PC-9 (cell line): ENCODE measurements around the gene CPN2. TPM values are rescaled to one million over a fixed set of nuclear protein-coding genes. Genes with fewer than 3 reads are reported as not detected.

Experiments used
- BruUV-seq: library from RNA; stranded (reverse); fragments of 400-500 nt; replicated peaks from 2 replicates; lab custom pipeline; 2021; lab: Mats Ljungman, UMichigan
- CTCF ChIA-PET: fragments of 300-600 bp; sonication (Branson Sonifier 250); formaldehyde crosslinking; loops from one replicate; lab custom pipeline; 2022; ENCODE audit warnings: antibody characterized with exemption; lab: Charles Lee
- POLR2A ChIA-PET: fragments of 300-600 bp; sonication (Branson Sonifier 250); formaldehyde crosslinking; loops from one replicate; lab custom pipeline; 2022; ENCODE audit warnings: antibody characterized with exemption; ENCODE audit not compliant: unreplicated experiment; lab: Charles Lee
- DNase-seq, 2 experiments: peaks; one replicate each; pipeline versions ENCODE4 v3.0.0 to v3.0.0-alpha.2; 2015 to 2022; ENCODE audit warnings: mixed read lengths in 1 of 2
- H2AFZ ChIP-seq: fragments of 200-600 bp; sonication (generic); 2 replicates; pipeline ENCODE4 v1.8.1; 2017; ENCODE audit warnings: antibody characterized with exemption
- H3F3A ChIP-seq: fragments of 200-600 bp; sonication (generic); 2 replicates; pipeline ENCODE4 v1.8.1; 2017; ENCODE audit warnings: antibody characterized with exemption, mild to moderate bottlenecking, low read depth; ENCODE audit not compliant: insufficient read depth
- H3K27ac ChIP-seq: fragments of 200-600 bp; sonication (generic); 2 replicates; pipeline ENCODE4 v1.6.1; 2016; ENCODE audit warnings: mixed run types
- H3K27me3 ChIP-seq: fragments of 200-600 bp; sonication (generic); 2 replicates; pipeline ENCODE4 v1.6.1; 2016; ENCODE audit warnings: low read depth, mixed run types; ENCODE audit not compliant: insufficient read depth
- H3K36me3 ChIP-seq: fragments of 200-600 bp; sonication (generic); 2 replicates; pipeline ENCODE4 v1.6.1; 2016; ENCODE audit warnings: low read depth, mixed run types
- H3K4me1 ChIP-seq: fragments of 200-600 bp; sonication (generic); replicated peaks from 2 replicates; pipeline ENCODE4 v1.6.1; 2016; ENCODE audit warnings: mixed run types; ENCODE audit not compliant: insufficient read depth
- H3K4me2 ChIP-seq: fragments of 200-600 bp; sonication (generic); 2 replicates; pipeline ENCODE4 v1.6.1; 2017; ENCODE audit warnings: mixed run types
- H3K4me3 ChIP-seq: fragments of 200-600 bp; sonication (generic); 2 replicates; pipeline ENCODE4 v1.6.1; 2016; ENCODE audit warnings: mixed run types
- H3K79me2 ChIP-seq: fragments of 200-600 bp; sonication (generic); 2 replicates; pipeline ENCODE4 v1.6.1; 2017; ENCODE audit warnings: low read depth, mixed run types
- H3K9me2 ChIP-seq: fragments of 200-600 bp; sonication (generic); 2 replicates; pipeline ENCODE4 v1.8.1; 2017; ENCODE audit warnings: mild to moderate bottlenecking; ENCODE audit not compliant: insufficient read depth
- H3K9me3 ChIP-seq: fragments of 200-600 bp; sonication (generic); 2 replicates; pipeline ENCODE4 v1.8.1; 2016; ENCODE audit warnings: low read depth; ENCODE audit not compliant: insufficient read depth
- H4K20me1 ChIP-seq: fragments of 200-600 bp; sonication (generic); 2 replicates; pipeline ENCODE4 v1.8.1; 2017; ENCODE audit not compliant: insufficient read depth
- CTCF ChIP-seq: fragments of 200-600 bp; sonication (generic); conservative IDR thresholded peaks from 2 replicates; pipeline ENCODE4 v1.6.1; 2017; ENCODE audit warnings: mixed run types, antibody characterized with exemption, mild to moderate bottlenecking, moderate library complexity
- EZH2 ChIP-seq: fragments of 200-600 bp; sonication (generic); IDR thresholded peaks from 2 replicates; pipeline ENCODE4 v1.8.0; 2017; ENCODE audit warnings: antibody characterized with exemption, low read depth
- intact Hi-C: fragments of 100-400 bp; cut with micrococcal nuclease; formaldehyde crosslinking; loops from one replicate; pipeline ENCODE4 v1.10.0; 2022; ENCODE audit not compliant: unreplicated experiment
- total RNA-seq: library from RNA; stranded (reverse); gene quantifications from 2 replicates; pipeline ENCODE4 v1.2.3, GENCODE V29; 2021

CPN2 gene
- total RNA-seq, 1 experiment from 2014 or later: not detected

- no peak for DNase-seq
- no peak overlapping the region for H2AFZ ChIP-seq
- H3K27me3 ChIP-seq: no peaks in the 10 kb centered on the region
- no peaks in the 10 kb centered on the region for H3K9me2 ChIP-seq
- POLR2A ChIA-PET: interaction anchor here (0.7 kb wide), 1 partner anchor 40 kb away, joined by 8 read pairs; no protein-coding TSS in a partner anchor
- CTCF ChIA-PET: interaction anchor here (0.5 to 0.7 kb wide), 2 partner anchors 420 to 499 kb away, joined by 3 to 4 read pairs; no protein-coding TSS in a partner anchor
- no peak overlapping the region for H3K27ac ChIP-seq
- no peaks in the 10 kb centered on the region for H3K36me3 ChIP-seq
- no TSS peak for BruUV-seq
- H3K79me2 ChIP-seq: no peaks in the 10 kb centered on the region
- peaks cover 7% of the 10 kb centered on the region; the same call in 1 of the 2 replicates for H3K4me1 ChIP-seq
- H3K4me2 ChIP-seq: no peak overlapping the region
- H4K20me1 ChIP-seq: no peaks in the 10 kb centered on the region
- intact Hi-C loops: no loop called here
- no peak overlapping the region for H3K4me3 ChIP-seq
- H3F3A ChIP-seq: no peaks in the 10 kb centered on the region
- H3K9me3 ChIP-seq: no peaks in the 10 kb centered on the region
- TF ChIP-seq EZH2 (no peak), CTCF (no peak)
These were observed 45.6 kb downstream of the CPN2 start for GRCh38 chr3:194305356-194306108.

GRCh38 chr3:194304186-194304917 is 46.8 kb downstream of the CPN2 start:
- no peaks in the 10 kb centered on the region for H3F3A ChIP-seq
- POLR2A ChIA-PET: interaction anchor here (0.6 kb wide), 1 partner anchor 163 kb away, joined by 8 read pairs; no protein-coding TSS in a partner anchor
- CTCF ChIA-PET: no interaction called here

More at GRCh38 chr3:194304186-194304917, 46.8 kb downstream of the CPN2 start:
- H3K4me2 ChIP-seq: no peak overlapping the region
- BruUV-seq: no TSS peak
- no peak overlapping the region for H3K27ac ChIP-seq
- H3K4me3 ChIP-seq: no peak overlapping the region
- peaks cover 10% of the 10 kb centered on the region; the same call in 1 of the 2 replicates for H3K4me1 ChIP-seq
- no peak overlapping the region for H2AFZ ChIP-seq
- no peak for DNase-seq
- no peaks in the 10 kb centered on the region for H3K9me3 ChIP-seq
- no peaks in the 10 kb centered on the region for H3K9me2 ChIP-seq
- no peak for TF ChIP-seq EZH2
- no peak for TF ChIP-seq CTCF
- no peaks in the 10 kb centered on the region for H4K20me1 ChIP-seq
- no peaks in the 10 kb centered on the region for H3K36me3 ChIP-seq
- H3K27me3 ChIP-seq: no peaks in the 10 kb centered on the region
- no peaks in the 10 kb centered on the region for H3K79me2 ChIP-seq
- intact Hi-C loops: no loop called here
